Panc1 (cell line): ENCODE data around the gene NCAPG.

Experiments
- POLR2AphosphoS5 ChIP-seq: IDR thresholded peaks from 2 replicates; pipeline ENCODE4 v1.6.1; 2012; ENCODE audit warnings: mild to moderate bottlenecking, low read depth, low read length, moderate library complexity
- SIN3A ChIP-seq: IDR thresholded peaks from 2 replicates; pipeline ENCODE4 v1.6.1; 2012; ENCODE audit warnings: low read depth, mild to moderate bottlenecking, low read length, moderate library complexity, borderline replicate concordance; ENCODE audit not compliant: insufficient read depth
- TCF7L2 ChIP-seq: IDR thresholded peaks from 2 replicates; pipeline ENCODE4 v1.6.1; 2011; ENCODE audit warnings: mild to moderate bottlenecking, low read depth, low read length, inconsistent platforms
- TF ChIP-seq, protein P1 (sequence below): fragments of 450-650 bp; IDR thresholded peaks from 2 replicates; pipeline ENCODE4 v1.5.1; 2017; ENCODE audit warnings: mild to moderate bottlenecking
- TF ChIP-seq, protein P2 (sequence below), 2 experiments: IDR thresholded peaks; 2 replicates each; pipeline ENCODE4 v1.6.1; 2011 to 2012; ENCODE audit warnings: low read depth in 2 of 2, control low read depth in 1 of 2, low read length in 1 of 2, mild to moderate bottlenecking in 1 of 2, moderate library complexity in 1 of 2; ENCODE audit not compliant: insufficient read depth in 1 of 2

DNA sequence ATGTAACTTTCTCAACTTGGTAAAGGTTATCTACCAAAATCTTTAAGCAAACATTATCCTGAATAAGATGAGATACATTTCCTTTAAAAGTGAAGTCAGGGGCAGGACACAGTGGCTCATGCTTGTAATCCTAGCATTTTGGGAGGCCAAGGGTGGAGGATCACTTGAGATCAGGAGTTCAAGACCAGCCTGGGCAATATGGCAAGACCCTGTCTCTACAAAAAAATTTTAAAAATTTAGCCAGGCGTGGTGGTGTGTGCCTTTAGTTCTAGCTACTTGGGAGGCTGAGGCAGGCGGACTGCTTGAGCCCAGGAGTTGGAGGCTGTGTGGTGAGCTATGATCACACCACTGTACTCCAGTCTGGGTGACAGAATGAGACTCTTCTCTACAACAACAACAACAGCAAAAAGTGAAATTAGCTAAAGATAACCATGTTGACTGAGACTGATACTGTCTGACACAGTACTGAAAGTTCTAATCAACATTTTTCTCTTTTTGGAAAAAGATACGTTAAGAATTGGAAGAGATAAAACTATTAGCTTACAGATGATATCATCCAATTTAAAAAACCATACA lies 5.1 kb upstream of the NCAPG start:
- TF ChIP-seq, protein P1, sequence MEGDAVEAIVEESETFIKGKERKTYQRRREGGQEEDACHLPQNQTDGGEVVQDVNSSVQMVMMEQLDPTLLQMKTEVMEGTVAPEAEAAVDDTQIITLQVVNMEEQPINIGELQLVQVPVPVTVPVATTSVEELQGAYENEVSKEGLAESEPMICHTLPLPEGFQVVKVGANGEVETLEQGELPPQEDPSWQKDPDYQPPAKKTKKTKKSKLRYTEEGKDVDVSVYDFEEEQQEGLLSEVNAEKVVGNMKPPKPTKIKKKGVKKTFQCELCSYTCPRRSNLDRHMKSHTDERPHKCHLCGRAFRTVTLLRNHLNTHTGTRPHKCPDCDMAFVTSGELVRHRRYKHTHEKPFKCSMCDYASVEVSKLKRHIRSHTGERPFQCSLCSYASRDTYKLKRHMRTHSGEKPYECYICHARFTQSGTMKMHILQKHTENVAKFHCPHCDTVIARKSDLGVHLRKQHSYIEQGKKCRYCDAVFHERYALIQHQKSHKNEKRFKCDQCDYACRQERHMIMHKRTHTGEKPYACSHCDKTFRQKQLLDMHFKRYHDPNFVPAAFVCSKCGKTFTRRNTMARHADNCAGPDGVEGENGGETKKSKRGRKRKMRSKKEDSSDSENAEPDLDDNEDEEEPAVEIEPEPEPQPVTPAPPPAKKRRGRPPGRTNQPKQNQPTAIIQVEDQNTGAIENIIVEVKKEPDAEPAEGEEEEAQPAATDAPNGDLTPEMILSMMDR, result no peak
- TF ChIP-seq POLR2AphosphoS5 (no peak), SIN3A (no peak), TCF7L2 (no peak)
- TF ChIP-seq, protein P2, sequence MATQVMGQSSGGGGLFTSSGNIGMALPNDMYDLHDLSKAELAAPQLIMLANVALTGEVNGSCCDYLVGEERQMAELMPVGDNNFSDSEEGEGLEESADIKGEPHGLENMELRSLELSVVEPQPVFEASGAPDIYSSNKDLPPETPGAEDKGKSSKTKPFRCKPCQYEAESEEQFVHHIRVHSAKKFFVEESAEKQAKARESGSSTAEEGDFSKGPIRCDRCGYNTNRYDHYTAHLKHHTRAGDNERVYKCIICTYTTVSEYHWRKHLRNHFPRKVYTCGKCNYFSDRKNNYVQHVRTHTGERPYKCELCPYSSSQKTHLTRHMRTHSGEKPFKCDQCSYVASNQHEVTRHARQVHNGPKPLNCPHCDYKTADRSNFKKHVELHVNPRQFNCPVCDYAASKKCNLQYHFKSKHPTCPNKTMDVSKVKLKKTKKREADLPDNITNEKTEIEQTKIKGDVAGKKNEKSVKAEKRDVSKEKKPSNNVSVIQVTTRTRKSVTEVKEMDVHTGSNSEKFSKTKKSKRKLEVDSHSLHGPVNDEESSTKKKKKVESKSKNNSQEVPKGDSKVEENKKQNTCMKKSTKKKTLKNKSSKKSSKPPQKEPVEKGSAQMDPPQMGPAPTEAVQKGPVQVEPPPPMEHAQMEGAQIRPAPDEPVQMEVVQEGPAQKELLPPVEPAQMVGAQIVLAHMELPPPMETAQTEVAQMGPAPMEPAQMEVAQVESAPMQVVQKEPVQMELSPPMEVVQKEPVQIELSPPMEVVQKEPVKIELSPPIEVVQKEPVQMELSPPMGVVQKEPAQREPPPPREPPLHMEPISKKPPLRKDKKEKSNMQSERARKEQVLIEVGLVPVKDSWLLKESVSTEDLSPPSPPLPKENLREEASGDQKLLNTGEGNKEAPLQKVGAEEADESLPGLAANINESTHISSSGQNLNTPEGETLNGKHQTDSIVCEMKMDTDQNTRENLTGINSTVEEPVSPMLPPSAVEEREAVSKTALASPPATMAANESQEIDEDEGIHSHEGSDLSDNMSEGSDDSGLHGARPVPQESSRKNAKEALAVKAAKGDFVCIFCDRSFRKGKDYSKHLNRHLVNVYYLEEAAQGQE (IDR thresholded peaks at IDR 0.05; ENCODE audit: insufficient read depth in 1 of 2, low read depth in 2 of 2, low read length in 1 of 2), result no peak
